ENCODE measurements around the gene TFF3. TPM values are rescaled to one million over a fixed set of nuclear protein-coding genes. Genes with fewer than 3 reads are reported as not detected.
A peak's percentile ranks its signal among the peaks of the same experiment; 100 is the strongest.

The TFF3 gene
- total and polyA plus RNA-seq, 2 of the 13 experiments (the other 11 are each of a cell fraction or from before 2014, with no cell fraction given) = 14.2 to 26.9 TPM

GRCh38 chr21:42303443-42303842, 11.8 kb downstream of the TFF3 start:
- CTCF ChIA-PET (ENCODE audit: low intra/inter-chr PET ratio, low total read pairs) = no interaction called here
- no peak for DNase-seq (ENCODE audit: low spot score)
- Histone ChIP-seq H3K79me2 (ENCODE audit: insufficient read depth, low read length) (no peaks in the 10 kb centered on the region), H3K9me3 (ENCODE audit: low read length) (no peaks in the 10 kb centered on the region), H3K36me3 (replicated peaks in 1 of 2; ENCODE audit: control insufficient read depth in 1 of 2, insufficient read depth in 2 of 2, low read length in 2 of 2) (no peaks in the 10 kb centered on the region), H3K27me3 (ENCODE audit: control insufficient read depth in 1 of 2, insufficient read depth in 2 of 2, low read length in 2 of 2) (peaks cover 3 to 37% of the 10 kb centered on the region in 2 experiments; a peak in 4 of 5 replicates), H3K4me1 (ENCODE audit: insufficient read depth, low read length) (no peaks in the 10 kb centered on the region), H3K27ac (ENCODE audit: extremely low read length, insufficient read depth, low read length) (no peak overlapping the region), H3K4me3 (replicated peaks in 1 of 3; ENCODE audit: insufficient read depth in 1 of 3, low read depth in 2 of 3, low read length in 3 of 3) (no peak overlapping the region), H3K4me2 (ENCODE audit: low read depth, low read length) (no peak overlapping the region), H3K9ac (ENCODE audit: insufficient read depth, low read depth, low read length) (no peak overlapping the region), H2AFZ (ENCODE audit: low read length) (no peak overlapping the region), H4K20me1 (ENCODE audit: insufficient read depth, low read length) (no peaks in the 10 kb centered on the region)
- no peak for FAIRE-seq
- BruUV-seq (replicated peaks) = no TSS peak
- TF ChIP-seq ZC3H4 (CRISPR knock-in tag; IDR thresholded peaks at IDR 0.05; ENCODE audit: borderline replicate concordance) (no peak), ZNF678 (CRISPR knock-in tag; IDR thresholded peaks at IDR 0.05) (no peak), MEF2D (CRISPR knock-in tag; IDR thresholded peaks at IDR 0.05) (no peak), ZNF713 (CRISPR knock-in tag; IDR thresholded peaks at IDR 0.05) (no peak)
- WGBS (ENCODE audit: low lambda C conversion rate) = 13% methylated on average over 3 of the region's 3 CpGs
- ATAC-seq = no peak
- in situ Hi-C loops (cut with HindIII; ENCODE audit: extremely low pct_ligation_motif_present, low pct_unique_long_range_greater_than_20kb) (no loop called here), intact Hi-C loops (cut with micrococcal nuclease; ENCODE audit: unreplicated experiment) (no loop called here)
- POLR2A ChIA-PET = no interaction called here

DNA sequence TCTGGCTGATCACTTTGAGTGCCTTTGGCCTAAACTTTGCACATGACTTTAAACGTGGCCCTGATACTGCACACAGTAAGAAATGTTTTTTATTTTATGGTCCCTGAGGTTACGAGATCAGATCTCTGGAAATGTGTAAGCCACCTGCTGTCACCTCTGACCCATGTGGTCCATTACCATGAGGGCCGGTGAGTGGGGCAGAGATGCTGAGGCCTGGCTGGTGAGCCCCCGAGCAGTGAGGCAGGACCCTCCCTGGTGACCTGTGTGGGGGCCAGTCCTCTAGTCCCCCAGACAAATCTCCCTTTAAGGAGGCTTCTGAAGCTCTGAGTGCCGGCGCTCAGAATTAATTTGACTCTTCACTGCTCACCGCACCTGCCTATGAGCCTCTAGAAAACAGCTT, 12.4 kb downstream of the TFF3 start:
- Histone ChIP-seq H3K9ac (ENCODE audit: insufficient read depth, low read depth, low read length) (no peak overlapping the region), H3K27me3 (ENCODE audit: control insufficient read depth in 1 of 2, insufficient read depth in 2 of 2, low read length in 2 of 2) (peaks cover 1 to 37% of the 10 kb centered on the region in 2 experiments; a peak in 4 of 5 replicates), H3K9me3 (ENCODE audit: low read length) (no peaks in the 10 kb centered on the region), H4K20me1 (ENCODE audit: insufficient read depth, low read length) (no peaks in the 10 kb centered on the region), H3K4me1 (ENCODE audit: insufficient read depth, low read length) (no peaks in the 10 kb centered on the region), H3K36me3 (replicated peaks in 1 of 2; ENCODE audit: control insufficient read depth in 1 of 2, insufficient read depth in 2 of 2, low read length in 2 of 2) (no peaks in the 10 kb centered on the region), H3K4me3 (replicated peaks in 1 of 3; ENCODE audit: insufficient read depth in 1 of 3, low read depth in 2 of 3, low read length in 3 of 3) (no peak overlapping the region), H3K79me2 (ENCODE audit: insufficient read depth, low read length) (no peaks in the 10 kb centered on the region), H2AFZ (ENCODE audit: low read length) (no peak overlapping the region), H3K4me2 (ENCODE audit: low read depth, low read length) (no peak overlapping the region), H3K27ac (ENCODE audit: extremely low read length, insufficient read depth, low read length) (no peak overlapping the region)
- FAIRE-seq (no peak), DNase-seq (ENCODE audit: low spot score) (no peak), ATAC-seq (no peak)
- TF ChIP-seq ZFP36L1 (CRISPR knock-in tag; IDR thresholded peaks at IDR 0.05) = no peak
- no peak for TF ChIP-seq ZSCAN22 (CRISPR knock-in tag; IDR thresholded peaks at IDR 0.05)
- peak; percentile 72 for TF ChIP-seq MNT (IDR thresholded peaks at IDR 0.05)
- no peak for TF ChIP-seq MTA3 (CRISPR knock-in tag; IDR thresholded peaks at IDR 0.05)
- BruUV-seq (replicated peaks) = no TSS peak
- WGBS (ENCODE audit: low lambda C conversion rate) = 30% methylated on average over 7 of the region's 7 CpGs
- in situ Hi-C loops (cut with HindIII; ENCODE audit: extremely low pct_ligation_motif_present, low pct_unique_long_range_greater_than_20kb) (no loop called here), intact Hi-C loops (cut with micrococcal nuclease; ENCODE audit: unreplicated experiment) (no loop called here)
- ChIA-PET POLR2A (no interaction called here), CTCF (ENCODE audit: low intra/inter-chr PET ratio, low total read pairs) (no interaction called here)
